Mucosa of descending colon (tissue), 3 donors: ENCODE results near the gene ADAM10. TPM values are rescaled to one million over a fixed set of nuclear protein-coding genes. Genes with fewer than 3 reads are reported as not detected.
A peak's percentile ranks its signal among the peaks of the same experiment; 100 is the strongest.

Experiments used
- ATAC-seq: fragments of 200-7000 bp; cut with Tn5 transposase; one replicate; pipeline ENCODE4 v1.9.1; 2020; ENCODE audit warnings: mild to moderate bottlenecking, moderate library complexity
- DNase-seq, 3 donors: peaks; one replicate each; pipeline ENCODE4 v3.0.0-alpha.2; 2020
- H3K36me3 ChIP-seq: fragments of 200-600 bp; one replicate; pipeline ENCODE4 v1.8.0; 2021; ENCODE audit warnings: low read depth, mild to moderate bottlenecking
- H3K4me1 ChIP-seq: fragments of 200-600 bp; one replicate; pipeline ENCODE4 v1.8.0; 2021; ENCODE audit warnings: low read depth, mild to moderate bottlenecking
- H3K4me3 ChIP-seq: fragments of 200-600 bp; one replicate; pipeline ENCODE4 v1.8.0; 2021; ENCODE audit warnings: mild to moderate bottlenecking
- H3K9me3 ChIP-seq: fragments of 200-600 bp; one replicate; pipeline ENCODE4 v1.8.0; 2021; ENCODE audit warnings: mild to moderate bottlenecking
- intact Hi-C, 2 donors: fragments of 100-400 bp; cut with DNase I in 1 of 2; cut with micrococcal nuclease in 1 of 2; formaldehyde crosslinking; loops; one replicate each; pipeline versions ENCODE4 v1.11.0 to v1.11.1; 2022; cut with DNase I, micrococcal nuclease
- total RNA-seq, 3 donors: library from RNA; stranded (reverse); fragmentation: NEBNext Ultra II Directional in 2 of 3; extraction: Animal tissue kit (Norgen Biotek cat#: 25700) in 2 of 3; gene quantifications; one replicate each; pipeline versions ENCODE4 v1.2.1 to v1.2.4, GENCODE V29; 2021 to 2023
- TF ChIP-seq, protein P1 (sequence below): fragments of 200-600 bp; IDR thresholded peaks from one replicate; pipeline ENCODE4 v1.8.0; 2022; ENCODE audit warnings: antibody characterized with exemption, mild to moderate bottlenecking
- donor health status: DM: no; HTN: no; CAD: no; lungs with moderate emphysema.
- donor health status: DM: no; HTN: no; CAD: no.
- donor health status: DM: no; HTN: yes; CAD: no.

The ADAM10 gene
- total RNA-seq, 3 donors from 2014 or later, result 109 to 178 (median 143) TPM

- Histone ChIP-seq H3K9me3 (no peaks in the 10 kb centered on the region), H3K4me3 (no peak overlapping the region), H3K4me1 (peaks cover 33% of the 10 kb centered on the region), H3K36me3 (no peaks in the 10 kb centered on the region)
- ATAC-seq, result no peak
- no peak for DNase-seq
- intact Hi-C loops, result loop anchor here in 1 of 2 donors (10.0 kb wide), 1 partner anchor 111 kb away; no protein-coding TSS in a partner anchor
- TF ChIP-seq, protein P1, sequence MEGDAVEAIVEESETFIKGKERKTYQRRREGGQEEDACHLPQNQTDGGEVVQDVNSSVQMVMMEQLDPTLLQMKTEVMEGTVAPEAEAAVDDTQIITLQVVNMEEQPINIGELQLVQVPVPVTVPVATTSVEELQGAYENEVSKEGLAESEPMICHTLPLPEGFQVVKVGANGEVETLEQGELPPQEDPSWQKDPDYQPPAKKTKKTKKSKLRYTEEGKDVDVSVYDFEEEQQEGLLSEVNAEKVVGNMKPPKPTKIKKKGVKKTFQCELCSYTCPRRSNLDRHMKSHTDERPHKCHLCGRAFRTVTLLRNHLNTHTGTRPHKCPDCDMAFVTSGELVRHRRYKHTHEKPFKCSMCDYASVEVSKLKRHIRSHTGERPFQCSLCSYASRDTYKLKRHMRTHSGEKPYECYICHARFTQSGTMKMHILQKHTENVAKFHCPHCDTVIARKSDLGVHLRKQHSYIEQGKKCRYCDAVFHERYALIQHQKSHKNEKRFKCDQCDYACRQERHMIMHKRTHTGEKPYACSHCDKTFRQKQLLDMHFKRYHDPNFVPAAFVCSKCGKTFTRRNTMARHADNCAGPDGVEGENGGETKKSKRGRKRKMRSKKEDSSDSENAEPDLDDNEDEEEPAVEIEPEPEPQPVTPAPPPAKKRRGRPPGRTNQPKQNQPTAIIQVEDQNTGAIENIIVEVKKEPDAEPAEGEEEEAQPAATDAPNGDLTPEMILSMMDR, result no peak
Measured at GRCh38 chr15:58556028-58556361, 193.5 kb downstream of the ADAM10 start.

GRCh38 chr15:58555162-58556027, 194.1 kb downstream of the ADAM10 start:
- DNase-seq (peak in 1 of 3 donors; percentile 47), ATAC-seq (peak; percentile 44)
- intact Hi-C loops, result loop anchor here in 1 of 2 donors (10.0 kb wide), 1 partner anchor 111 kb away; no protein-coding TSS in a partner anchor
- TF ChIP-seq, protein P1, result no peak
- H3K36me3 ChIP-seq, result no peaks in the 10 kb centered on the region
- H3K4me1 ChIP-seq, result peaks cover 28% of the 10 kb centered on the region
- H3K9me3 ChIP-seq, result no peaks in the 10 kb centered on the region
- H3K4me3 ChIP-seq, result no peak overlapping the region

DNA sequence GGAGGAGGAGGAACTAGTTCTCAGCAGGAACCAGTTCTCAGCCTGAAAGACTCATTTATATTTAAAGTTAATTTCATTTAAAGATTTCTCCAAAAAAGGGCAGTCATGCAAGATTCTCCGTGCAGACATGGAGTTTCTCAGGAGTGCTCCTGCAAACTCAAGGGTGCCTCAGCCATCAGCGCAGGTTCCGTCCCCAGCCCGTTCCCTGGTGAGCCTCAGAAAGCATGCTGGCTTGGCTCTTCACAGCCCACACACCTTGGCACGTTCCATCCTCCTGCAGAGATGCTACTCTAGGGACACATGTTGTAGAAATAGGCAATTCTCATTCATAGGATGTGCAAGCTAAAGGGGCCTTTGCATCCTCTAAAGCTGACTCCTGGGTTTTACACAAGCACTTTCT, 194.7 kb downstream of the ADAM10 start:
- ATAC-seq (no peak), DNase-seq (no peak)
- TF ChIP-seq, protein P1, result no peak
- H3K36me3 ChIP-seq, result no peaks in the 10 kb centered on the region
- H3K4me3 ChIP-seq, result no peak overlapping the region
- intact Hi-C loops, result loop anchor here in 1 of 2 donors (10.0 kb wide), 1 partner anchor 110 kb away; no protein-coding TSS in a partner anchor
- H3K9me3 ChIP-seq, result no peaks in the 10 kb centered on the region
- H3K4me1 ChIP-seq, result peaks cover 26% of the 10 kb centered on the region

GRCh38 chr15:58553365-58553918, 196.1 kb downstream of the ADAM10 start:
- Histone ChIP-seq H3K9me3 (no peaks in the 10 kb centered on the region), H3K4me3 (no peak overlapping the region), H3K36me3 (no peaks in the 10 kb centered on the region), H3K4me1 (peaks cover 25% of the 10 kb centered on the region)
- ATAC-seq (no peak), DNase-seq (no peak)
- intact Hi-C loops, result loop anchor here in 1 of 2 donors (10.0 kb wide), 1 partner anchor 109 kb away; no protein-coding TSS in a partner anchor
- TF ChIP-seq, protein P1, result no peak

DNA sequence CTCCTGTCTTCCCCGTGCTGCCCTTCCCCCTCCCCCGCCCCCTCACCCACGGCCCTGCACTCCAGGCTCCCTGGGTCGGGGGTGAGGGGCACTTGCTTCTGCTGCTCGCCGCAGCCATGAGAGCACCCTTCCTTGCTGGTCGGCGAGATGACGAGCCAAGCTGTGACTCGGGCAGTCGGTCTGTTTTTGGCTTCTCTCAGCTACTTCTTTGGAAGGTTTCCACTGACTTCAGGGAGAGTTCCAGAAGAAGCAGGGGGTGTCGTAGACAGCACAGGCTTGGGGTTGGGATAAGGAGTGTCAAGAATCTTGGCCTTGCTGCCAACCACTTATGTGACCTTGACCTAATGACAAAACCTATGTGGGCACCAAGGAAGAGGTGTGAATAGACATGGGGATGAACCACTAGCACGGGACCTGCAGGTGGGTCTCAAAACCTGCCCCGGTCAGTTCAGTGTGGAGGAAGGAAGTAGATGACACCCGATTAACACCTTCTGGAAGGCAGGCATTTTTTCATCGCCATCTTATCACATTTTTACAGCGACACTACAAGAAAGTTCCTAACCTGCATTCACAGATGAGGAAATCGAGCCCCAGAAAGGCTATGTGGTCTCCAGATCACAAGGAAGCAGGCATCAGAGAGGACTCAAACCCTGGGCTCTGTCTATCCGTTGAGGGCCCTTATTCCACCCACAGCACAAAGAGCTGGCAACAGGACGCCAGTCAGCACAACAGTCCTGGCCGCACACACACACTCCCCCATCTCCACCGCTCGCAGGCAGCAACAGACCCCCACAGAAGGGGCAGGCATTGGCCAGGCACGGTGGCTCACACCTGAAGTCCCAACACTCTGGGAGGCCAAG, 196.8 kb downstream of the ADAM10 start:
- Histone ChIP-seq H3K4me1 (peaks cover 25% of the 10 kb centered on the region), H3K36me3 (no peaks in the 10 kb centered on the region), H3K4me3 (no peak overlapping the region), H3K9me3 (no peaks in the 10 kb centered on the region)
- ATAC-seq (no peak), DNase-seq (no peak)
- TF ChIP-seq, protein P1, result no peak
- intact Hi-C loops, result loop anchor here in 1 of 2 donors (10.0 kb wide), 1 partner anchor 108 kb away; no protein-coding TSS in a partner anchor
